WTC11 (cell line): ENCODE data around the gene EFCAB8. TPM values are rescaled to one million over a fixed set of nuclear protein-coding genes. Genes with fewer than 3 reads are reported as not detected.

ENCODE experiments used
- ATAC-seq: fragments of 200-7000 bp; cut with Tn5 transposase; 2 replicates; pipeline ENCODE4 v1.10.0; 2021; ENCODE audit warnings: mild to moderate bottlenecking, moderate library complexity
- CTCF ChIA-PET: fragments of 300-600 bp; sonication (Branson Sonifier 250); formaldehyde crosslinking; loops from one replicate; lab custom pipeline; 2021; ENCODE audit warnings: antibody characterized with exemption; lab: Charles Lee
- POLR2A ChIA-PET: fragments of 350-600 bp; sonication (Branson Sonifier 250); formaldehyde crosslinking; loops from one replicate; lab custom pipeline; 2021; ENCODE audit warnings: antibody characterized with exemption; lab: Charles Lee
- DNase-seq: peaks from one replicate; pipeline ENCODE4 v3.0.0; 2021; ENCODE audit warnings: low spot score
- H3K27ac Mint-ChIP-seq: 2 replicates; pipeline ENCODE4 v1.8.0; 2021; ENCODE audit warnings: mixed read lengths
- H3K27me3 Mint-ChIP-seq: 2 replicates; pipeline ENCODE4 v1.8.0; 2021; ENCODE audit warnings: low read depth, mild to moderate bottlenecking, moderate library complexity, mixed read lengths
- H3K36me3 Mint-ChIP-seq: 2 replicates; pipeline ENCODE4 v1.8.0; 2021; ENCODE audit warnings: mixed read lengths
- H3K4me1 Mint-ChIP-seq: 2 replicates; pipeline ENCODE4 v1.8.0; 2022; ENCODE audit warnings: mixed read lengths
- H3K4me3 Mint-ChIP-seq: 2 replicates; pipeline ENCODE4 v1.8.0; 2021; ENCODE audit warnings: mild to moderate bottlenecking, moderate library complexity, mixed read lengths
- H3K9me3 Mint-ChIP-seq: 2 replicates; pipeline ENCODE4 v1.8.0; 2021; ENCODE audit warnings: mixed read lengths
- ATF1 ChIP-seq: sonication (generic); formaldehyde crosslinking; IDR thresholded peaks from 2 replicates; pipeline ENCODE4 v1.8.1; 2023; ENCODE audit warnings: mild to moderate bottlenecking, moderate library complexity, missing genetic modification reagents
- ATF6 ChIP-seq: sonication (generic); formaldehyde crosslinking; IDR thresholded peaks from 2 replicates; pipeline ENCODE4 v1.8.1; 2023; ENCODE audit warnings: mild to moderate bottlenecking, missing genetic modification reagents
- CREM ChIP-seq: sonication (generic); formaldehyde crosslinking; IDR thresholded peaks from 2 replicates; pipeline ENCODE4 v1.8.1; 2022; ENCODE audit warnings: mild to moderate bottlenecking, missing genetic modification reagents, moderate library complexity
- CTCF ChIP-seq: fragments of 200-600 bp; IDR thresholded peaks from 2 replicates; pipeline ENCODE4 v1.8.0; 2022; ENCODE audit warnings: antibody characterized with exemption
- ELF4 ChIP-seq: sonication (generic); formaldehyde crosslinking; IDR thresholded peaks from 2 replicates; pipeline ENCODE4 v1.8.1; 2022; ENCODE audit warnings: low read depth, mild to moderate bottlenecking, moderate library complexity, missing genetic modification reagents
- MXD4 ChIP-seq: fragments of 250-450 bp; sonication (Bioruptor Pico); IDR thresholded peaks from 2 replicates; pipeline ENCODE4 v1.8.0; 2021; ENCODE audit warnings: mild to moderate bottlenecking, moderate library complexity, borderline replicate concordance
- NFE2L1 ChIP-seq: sonication (generic); formaldehyde crosslinking; IDR thresholded peaks from 2 replicates; pipeline ENCODE4 v1.8.1; 2023; ENCODE audit warnings: missing genetic modification reagents
- NR1H2 ChIP-seq: sonication (generic); formaldehyde crosslinking; IDR thresholded peaks from 2 replicates; pipeline ENCODE4 v1.9.0; 2021; ENCODE audit warnings: mild to moderate bottlenecking, moderate library complexity, missing genetic modification reagents
- NR3C1 ChIP-seq: sonication (generic); formaldehyde crosslinking; conservative IDR thresholded peaks from 2 replicates; pipeline ENCODE4 v1.8.1; 2023; ENCODE audit warnings: low read depth, mild to moderate bottlenecking, missing genetic modification reagents
- PRRX2 ChIP-seq: fragments of 250-450 bp; sonication (Bioruptor Pico); IDR thresholded peaks from 2 replicates; pipeline ENCODE4 v1.8.0; 2021; ENCODE audit warnings: mild to moderate bottlenecking
- SMAD3 ChIP-seq: sonication (generic); formaldehyde crosslinking; IDR thresholded peaks from 2 replicates; pipeline ENCODE4 v1.8.0; 2022; ENCODE audit warnings: missing genetic modification reagents, mild to moderate bottlenecking, borderline replicate concordance
- SP1 ChIP-seq: sonication (generic); formaldehyde crosslinking; conservative IDR thresholded peaks from 2 replicates; pipeline ENCODE4 v1.8.1; 2022; ENCODE audit warnings: missing genetic modification reagents
- TCF7 ChIP-seq: sonication (generic); formaldehyde crosslinking; IDR thresholded peaks from 2 replicates; pipeline ENCODE4 v1.8.0; 2022; ENCODE audit warnings: mild to moderate bottlenecking, low read depth, missing genetic modification reagents, moderate library complexity
- TEAD4 ChIP-seq: sonication (generic); formaldehyde crosslinking; IDR thresholded peaks from 2 replicates; pipeline ENCODE4 v1.8.0; 2022; ENCODE audit warnings: mild to moderate bottlenecking, missing genetic modification reagents
- ZNF232 ChIP-seq: sonication (generic); formaldehyde crosslinking; IDR thresholded peaks from 2 replicates; pipeline ENCODE4 v1.8.0; 2022; ENCODE audit warnings: mild to moderate bottlenecking, missing genetic modification reagents
- ZNF263 ChIP-seq: sonication (generic); formaldehyde crosslinking; IDR thresholded peaks from 2 replicates; pipeline ENCODE4 v1.8.1; 2022; ENCODE audit warnings: low read depth, mild to moderate bottlenecking, moderate library complexity, missing genetic modification reagents
- ZNF671 ChIP-seq: fragments of 250-450 bp; sonication (Bioruptor Pico); IDR thresholded peaks from 2 replicates; pipeline ENCODE4 v1.8.0; 2021; ENCODE audit warnings: mild to moderate bottlenecking
- total RNA-seq: library from RNA; stranded (reverse); gene quantifications from 3 replicates; pipeline ENCODE4 v1.2.3, GENCODE V29; 2021
- TF ChIP-seq, protein P1 (sequence below): sonication (generic); formaldehyde crosslinking; IDR thresholded peaks from 2 replicates; pipeline ENCODE4 v1.8.0; 2022; ENCODE audit warnings: mild to moderate bottlenecking, missing genetic modification reagents
- TF ChIP-seq, protein P2 (sequence below): sonication (generic); formaldehyde crosslinking; IDR thresholded peaks from 2 replicates; pipeline ENCODE4 v1.8.0; 2022; ENCODE audit warnings: mild to moderate bottlenecking, missing genetic modification reagents
- TF ChIP-seq, protein P3 (sequence below): sonication (generic); formaldehyde crosslinking; IDR thresholded peaks from 2 replicates; pipeline ENCODE4 v1.8.1; 2022; ENCODE audit warnings: mild to moderate bottlenecking, missing genetic modification reagents, moderate library complexity, borderline replicate concordance
- TF ChIP-seq, protein P4 (sequence below): sonication (generic); formaldehyde crosslinking; IDR thresholded peaks from 2 replicates; pipeline ENCODE4 v1.8.1; 2022; ENCODE audit warnings: low read depth, mild to moderate bottlenecking, moderate library complexity, missing genetic modification reagents, borderline replicate concordance
- TF ChIP-seq, protein P5 (sequence below): fragments of 250-450 bp; sonication (Bioruptor Pico); IDR thresholded peaks from 2 replicates; pipeline ENCODE4 v1.8.0; 2021; ENCODE audit warnings: mild to moderate bottlenecking
- TF ChIP-seq, protein P6 (sequence below): fragments of 250-450 bp; sonication (Bioruptor Pico); conservative IDR thresholded peaks from 2 replicates; pipeline ENCODE4 v1.9.0; 2021; ENCODE audit warnings: mild to moderate bottlenecking

Gene EFCAB8
- total RNA-seq, 1 experiment from 2014 or later = 0.17 TPM

- Mint-ChIP-seq H3K4me3 (no peak overlapping the region), H3K27me3 (no peaks in the 10 kb centered on the region; the same call in 1 of the 2 replicates), H3K9me3 (no peaks in the 10 kb centered on the region), H3K27ac (no peak overlapping the region; the same call in 1 of the 2 replicates), H3K36me3 (no peaks in the 10 kb centered on the region), H3K4me1 (peaks cover 17% of the 10 kb centered on the region; the same call in 1 of the 2 replicates)
- ATAC-seq (no peak), DNase-seq (peak; percentile 6)
- TF ChIP-seq, protein P1, sequence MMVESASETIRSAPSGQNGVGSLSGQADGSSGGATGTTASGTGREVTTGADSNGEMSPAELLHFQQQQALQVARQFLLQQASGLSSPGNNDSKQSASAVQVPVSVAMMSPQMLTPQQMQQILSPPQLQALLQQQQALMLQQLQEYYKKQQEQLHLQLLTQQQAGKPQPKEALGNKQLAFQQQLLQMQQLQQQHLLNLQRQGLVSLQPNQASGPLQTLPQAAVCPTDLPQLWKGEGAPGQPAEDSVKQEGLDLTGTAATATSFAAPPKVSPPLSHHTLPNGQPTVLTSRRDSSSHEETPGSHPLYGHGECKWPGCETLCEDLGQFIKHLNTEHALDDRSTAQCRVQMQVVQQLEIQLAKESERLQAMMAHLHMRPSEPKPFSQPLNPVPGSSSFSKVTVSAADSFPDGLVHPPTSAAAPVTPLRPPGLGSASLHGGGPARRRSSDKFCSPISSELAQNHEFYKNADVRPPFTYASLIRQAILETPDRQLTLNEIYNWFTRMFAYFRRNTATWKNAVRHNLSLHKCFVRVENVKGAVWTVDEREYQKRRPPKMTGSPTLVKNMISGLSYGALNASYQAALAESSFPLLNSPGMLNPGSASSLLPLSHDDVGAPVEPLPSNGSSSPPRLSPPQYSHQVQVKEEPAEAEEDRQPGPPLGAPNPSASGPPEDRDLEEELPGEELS = no peak
- no peak for TF ChIP-seq TEAD4 (CRISPR knock-in tag)
- TF ChIP-seq, protein P2, sequence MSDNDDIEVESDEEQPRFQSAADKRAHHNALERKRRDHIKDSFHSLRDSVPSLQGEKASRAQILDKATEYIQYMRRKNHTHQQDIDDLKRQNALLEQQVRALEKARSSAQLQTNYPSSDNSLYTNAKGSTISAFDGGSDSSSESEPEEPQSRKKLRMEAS (CRISPR knock-in tag) = no peak
- no peak for TF ChIP-seq ZNF232
- TF ChIP-seq, protein P3, sequence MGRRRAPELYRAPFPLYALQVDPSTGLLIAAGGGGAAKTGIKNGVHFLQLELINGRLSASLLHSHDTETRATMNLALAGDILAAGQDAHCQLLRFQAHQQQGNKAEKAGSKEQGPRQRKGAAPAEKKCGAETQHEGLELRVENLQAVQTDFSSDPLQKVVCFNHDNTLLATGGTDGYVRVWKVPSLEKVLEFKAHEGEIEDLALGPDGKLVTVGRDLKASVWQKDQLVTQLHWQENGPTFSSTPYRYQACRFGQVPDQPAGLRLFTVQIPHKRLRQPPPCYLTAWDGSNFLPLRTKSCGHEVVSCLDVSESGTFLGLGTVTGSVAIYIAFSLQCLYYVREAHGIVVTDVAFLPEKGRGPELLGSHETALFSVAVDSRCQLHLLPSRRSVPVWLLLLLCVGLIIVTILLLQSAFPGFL (CRISPR knock-in tag) = no peak
- no peak for TF ChIP-seq NR3C1
- no peak for TF ChIP-seq PRRX2 (CRISPR knock-in tag)
- no peak for TF ChIP-seq ELF4 (CRISPR knock-in tag)
- no peak for TF ChIP-seq NFE2L1 (CRISPR knock-in tag)
- TF ChIP-seq CREM = no peak
- TF ChIP-seq, protein P4, sequence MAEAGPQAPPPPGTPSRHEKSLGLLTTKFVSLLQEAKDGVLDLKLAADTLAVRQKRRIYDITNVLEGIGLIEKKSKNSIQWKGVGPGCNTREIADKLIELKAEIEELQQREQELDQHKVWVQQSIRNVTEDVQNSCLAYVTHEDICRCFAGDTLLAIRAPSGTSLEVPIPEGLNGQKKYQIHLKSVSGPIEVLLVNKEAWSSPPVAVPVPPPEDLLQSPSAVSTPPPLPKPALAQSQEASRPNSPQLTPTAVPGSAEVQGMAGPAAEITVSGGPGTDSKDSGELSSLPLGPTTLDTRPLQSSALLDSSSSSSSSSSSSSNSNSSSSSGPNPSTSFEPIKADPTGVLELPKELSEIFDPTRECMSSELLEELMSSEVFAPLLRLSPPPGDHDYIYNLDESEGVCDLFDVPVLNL (CRISPR knock-in tag) = no peak
- TF ChIP-seq MXD4 (CRISPR knock-in tag) = no peak
- no peak for TF ChIP-seq SP1 (CRISPR knock-in tag)
- TF ChIP-seq ZNF671 (CRISPR knock-in tag) = no peak
- TF ChIP-seq, protein P5, sequence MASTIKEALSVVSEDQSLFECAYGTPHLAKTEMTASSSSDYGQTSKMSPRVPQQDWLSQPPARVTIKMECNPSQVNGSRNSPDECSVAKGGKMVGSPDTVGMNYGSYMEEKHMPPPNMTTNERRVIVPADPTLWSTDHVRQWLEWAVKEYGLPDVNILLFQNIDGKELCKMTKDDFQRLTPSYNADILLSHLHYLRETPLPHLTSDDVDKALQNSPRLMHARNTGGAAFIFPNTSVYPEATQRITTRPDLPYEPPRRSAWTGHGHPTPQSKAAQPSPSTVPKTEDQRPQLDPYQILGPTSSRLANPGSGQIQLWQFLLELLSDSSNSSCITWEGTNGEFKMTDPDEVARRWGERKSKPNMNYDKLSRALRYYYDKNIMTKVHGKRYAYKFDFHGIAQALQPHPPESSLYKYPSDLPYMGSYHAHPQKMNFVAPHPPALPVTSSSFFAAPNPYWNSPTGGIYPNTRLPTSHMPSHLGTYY (CRISPR knock-in tag) = no peak
- TF ChIP-seq SMAD3 = no peak
- CTCF ChIA-PET = interaction anchor here (0.5 to 4.6 kb wide), 3 partner anchors 25 to 560 kb away, joined by 3 to 23 read pairs (median 6); no protein-coding TSS in a partner anchor
- POLR2A ChIA-PET = no interaction called here
These were observed 111.6 kb downstream of the EFCAB8 start for GRCh38 chr20:32970115-32970972.

- ChIA-PET CTCF (interaction anchor here (0.5 to 4.6 kb wide), 3 partner anchors 25 to 560 kb away, joined by 3 to 23 read pairs (median 6); no protein-coding TSS in a partner anchor), POLR2A (no interaction called here)
- no peaks in the 10 kb centered on the region; the same call in 1 of the 2 replicates for H3K27me3 Mint-ChIP-seq
- no peaks in the 10 kb centered on the region for H3K9me3 Mint-ChIP-seq
- H3K27ac Mint-ChIP-seq = no peak overlapping the region
- ATAC-seq = no peak
- peaks cover 19% of the 10 kb centered on the region; the same call in 1 of the 2 replicates for H3K4me1 Mint-ChIP-seq
- no peak overlapping the region for H3K4me3 Mint-ChIP-seq
- DNase-seq = peak; percentile 9
- no peaks in the 10 kb centered on the region for H3K36me3 Mint-ChIP-seq
- no peak for TF ChIP-seq ZNF263 (CRISPR knock-in tag)
- TF ChIP-seq ATF1 (CRISPR knock-in tag) = no peak
- TF ChIP-seq NR1H2 (CRISPR knock-in tag) = no peak
- TF ChIP-seq ATF6 (CRISPR knock-in tag) = no peak
- no peak for TF ChIP-seq TCF7 (CRISPR knock-in tag)
- TF ChIP-seq, protein P6, sequence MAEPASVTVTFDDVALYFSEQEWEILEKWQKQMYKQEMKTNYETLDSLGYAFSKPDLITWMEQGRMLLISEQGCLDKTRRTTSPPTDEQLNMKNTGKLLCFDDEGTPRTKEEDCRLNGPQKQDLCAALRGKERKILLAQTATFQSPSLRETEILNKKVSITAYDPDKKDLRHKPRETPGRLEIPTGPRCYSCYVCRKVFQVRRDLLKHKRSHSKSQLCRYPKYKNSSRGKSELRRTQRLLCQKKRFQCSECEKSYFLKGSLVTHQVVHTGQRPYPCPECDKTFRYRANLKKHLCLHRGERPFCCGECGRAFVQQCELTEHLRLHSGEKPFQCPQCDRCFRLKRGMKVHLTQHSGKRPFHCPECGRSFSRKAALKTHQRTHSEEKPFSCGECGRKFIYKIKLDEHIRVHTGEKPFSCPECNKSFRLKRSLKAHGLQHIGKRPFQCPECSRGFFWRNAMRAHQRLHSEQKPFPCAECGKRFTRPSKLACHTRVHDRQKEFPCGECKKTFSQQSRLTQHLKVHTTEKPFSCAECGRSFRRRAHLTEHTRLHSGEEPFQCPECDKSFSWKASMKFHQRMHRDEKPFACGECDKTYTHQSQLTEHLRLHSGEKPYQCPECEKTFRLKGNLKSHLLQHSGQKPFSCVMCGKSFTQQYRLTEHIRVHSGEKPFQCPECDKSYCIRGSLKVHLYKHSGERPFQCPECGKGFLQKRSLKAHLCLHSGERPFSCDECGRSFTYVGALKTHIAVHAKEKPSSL (CRISPR knock-in tag) = no peak
- TF ChIP-seq SMAD3 = no peak
- TF ChIP-seq CTCF = no peak
These were observed 112.2 kb downstream of the EFCAB8 start for GRCh38 chr20:32970973-32971300.
